ENCODE results near the gene BTN1A1. TPM values are rescaled to one million over a fixed set of nuclear protein-coding genes. Genes with fewer than 3 reads are reported as not detected.

BTN1A1 gene
- total and polyA plus RNA-seq, 2 donors (not counting 1 experiment from before 2014, with no cell fraction given): not detected

- H4K20me1 ChIP-seq (ENCODE audit: control insufficient read depth, extremely low read depth, insufficient read depth, low read length): no peaks in the 10 kb centered on the region
- H3K79me2 ChIP-seq (ENCODE audit: control insufficient read depth, insufficient read depth, low read length): no peaks in the 10 kb centered on the region
- no peaks in the 10 kb centered on the region for H3K36me3 ChIP-seq (ENCODE audit: control insufficient read depth, insufficient read depth, low read length)
- no peak overlapping the region for H3K4me3 ChIP-seq (replicated peaks in 1 of 4; ENCODE audit: control extremely low read depth in 1 of 4, insufficient read depth in 1 of 4, low read depth in 3 of 4, low read length in 4 of 4)
- no peak overlapping the region for H3K27ac ChIP-seq (ENCODE audit: insufficient read depth, low read length)
- DNase-seq (ENCODE audit: low read depth in 2 of 2): no peak
- no peaks in the 10 kb centered on the region for H3K4me1 ChIP-seq (ENCODE audit: control insufficient read depth, extremely low read depth, insufficient read depth, low read length)
- H2AFZ ChIP-seq (ENCODE audit: low read length): no peak overlapping the region
- peaks cover 10% of the 10 kb centered on the region for H3K27me3 ChIP-seq (ENCODE audit: control insufficient read depth, insufficient read depth, low read length)
- H3K4me2 ChIP-seq (ENCODE audit: extremely low read depth, insufficient read depth, low read length): no peak overlapping the region
- no peaks in the 10 kb centered on the region for H3K9me3 ChIP-seq (ENCODE audit: control insufficient read depth, insufficient read depth, low read depth, low read length)
- no peak for TF ChIP-seq EZH2 (IDR thresholded peaks at IDR 0.05; ENCODE audit: low read length, missing control alignments)
- TF ChIP-seq, protein P1, sequence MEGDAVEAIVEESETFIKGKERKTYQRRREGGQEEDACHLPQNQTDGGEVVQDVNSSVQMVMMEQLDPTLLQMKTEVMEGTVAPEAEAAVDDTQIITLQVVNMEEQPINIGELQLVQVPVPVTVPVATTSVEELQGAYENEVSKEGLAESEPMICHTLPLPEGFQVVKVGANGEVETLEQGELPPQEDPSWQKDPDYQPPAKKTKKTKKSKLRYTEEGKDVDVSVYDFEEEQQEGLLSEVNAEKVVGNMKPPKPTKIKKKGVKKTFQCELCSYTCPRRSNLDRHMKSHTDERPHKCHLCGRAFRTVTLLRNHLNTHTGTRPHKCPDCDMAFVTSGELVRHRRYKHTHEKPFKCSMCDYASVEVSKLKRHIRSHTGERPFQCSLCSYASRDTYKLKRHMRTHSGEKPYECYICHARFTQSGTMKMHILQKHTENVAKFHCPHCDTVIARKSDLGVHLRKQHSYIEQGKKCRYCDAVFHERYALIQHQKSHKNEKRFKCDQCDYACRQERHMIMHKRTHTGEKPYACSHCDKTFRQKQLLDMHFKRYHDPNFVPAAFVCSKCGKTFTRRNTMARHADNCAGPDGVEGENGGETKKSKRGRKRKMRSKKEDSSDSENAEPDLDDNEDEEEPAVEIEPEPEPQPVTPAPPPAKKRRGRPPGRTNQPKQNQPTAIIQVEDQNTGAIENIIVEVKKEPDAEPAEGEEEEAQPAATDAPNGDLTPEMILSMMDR (conservative IDR thresholded peaks at IDR 0.05 in 1 of 2, IDR thresholded peaks at IDR 0.05 in 1 of 2; ENCODE audit: low read depth in 1 of 2, low read length in 2 of 2): no peak
- H3K9ac ChIP-seq (ENCODE audit: insufficient read depth, low read length): no peak overlapping the region
Observed at GRCh38 chr6:26491604-26492003, 8.5 kb upstream of the BTN1A1 start.

- no peak overlapping the region for H3K9ac ChIP-seq (ENCODE audit: insufficient read depth, low read length)
- H3K4me3 ChIP-seq (replicated peaks in 1 of 4; ENCODE audit: control extremely low read depth in 1 of 4, insufficient read depth in 1 of 4, low read depth in 3 of 4, low read length in 4 of 4): no peak overlapping the region
- peaks cover 13% of the 10 kb centered on the region for H3K27me3 ChIP-seq (ENCODE audit: control insufficient read depth, insufficient read depth, low read length)
- H3K27ac ChIP-seq (ENCODE audit: insufficient read depth, low read length): no peak overlapping the region
- H3K4me1 ChIP-seq (ENCODE audit: control insufficient read depth, extremely low read depth, insufficient read depth, low read length): no peaks in the 10 kb centered on the region
- no peaks in the 10 kb centered on the region for H3K9me3 ChIP-seq (ENCODE audit: control insufficient read depth, insufficient read depth, low read depth, low read length)
- no peak overlapping the region for H3K4me2 ChIP-seq (ENCODE audit: extremely low read depth, insufficient read depth, low read length)
- no peaks in the 10 kb centered on the region for H4K20me1 ChIP-seq (ENCODE audit: control insufficient read depth, extremely low read depth, insufficient read depth, low read length)
- no peaks in the 10 kb centered on the region for H3K79me2 ChIP-seq (ENCODE audit: control insufficient read depth, insufficient read depth, low read length)
- peak; percentile 20 to 43 for DNase-seq (ENCODE audit: low read depth in 2 of 2)
- no peak for TF ChIP-seq EZH2 (IDR thresholded peaks at IDR 0.05; ENCODE audit: low read length, missing control alignments)
- TF ChIP-seq, protein P1 (conservative IDR thresholded peaks at IDR 0.05 in 1 of 2, IDR thresholded peaks at IDR 0.05 in 1 of 2; ENCODE audit: low read depth in 1 of 2, low read length in 2 of 2): peak; percentile 29 to 32
- no peak overlapping the region for H2AFZ ChIP-seq (ENCODE audit: low read length)
- no peaks in the 10 kb centered on the region for H3K36me3 ChIP-seq (ENCODE audit: control insufficient read depth, insufficient read depth, low read length)
Observed at GRCh38 chr6:26493258-26493657, 6.8 kb upstream of the BTN1A1 start.

GRCh38 chr6:26494117-26494516 is 6.0 kb upstream of the BTN1A1 start:
- H3K79me2 ChIP-seq (ENCODE audit: control insufficient read depth, insufficient read depth, low read length): no peaks in the 10 kb centered on the region
- DNase-seq (ENCODE audit: low read depth in 2 of 2): no peak

More at GRCh38 chr6:26494117-26494516, 6.0 kb upstream of the BTN1A1 start:
- Histone ChIP-seq H3K4me1 (ENCODE audit: control insufficient read depth, extremely low read depth, insufficient read depth, low read length) (no peaks in the 10 kb centered on the region), H2AFZ (ENCODE audit: low read length) (no peak overlapping the region), H3K27me3 (ENCODE audit: control insufficient read depth, insufficient read depth, low read length) (peaks cover 13% of the 10 kb centered on the region), H3K36me3 (ENCODE audit: control insufficient read depth, insufficient read depth, low read length) (no peaks in the 10 kb centered on the region), H3K9me3 (ENCODE audit: control insufficient read depth, insufficient read depth, low read depth, low read length) (no peaks in the 10 kb centered on the region), H3K9ac (ENCODE audit: insufficient read depth, low read length) (no peak overlapping the region), H3K4me3 (replicated peaks in 1 of 4; ENCODE audit: control extremely low read depth in 1 of 4, insufficient read depth in 1 of 4, low read depth in 3 of 4, low read length in 4 of 4) (no peak overlapping the region), H3K27ac (ENCODE audit: insufficient read depth, low read length) (no peak overlapping the region), H3K4me2 (ENCODE audit: extremely low read depth, insufficient read depth, low read length) (no peak overlapping the region), H4K20me1 (ENCODE audit: control insufficient read depth, extremely low read depth, insufficient read depth, low read length) (no peaks in the 10 kb centered on the region)
- TF ChIP-seq EZH2 (IDR thresholded peaks at IDR 0.05; ENCODE audit: low read length, missing control alignments): no peak
- TF ChIP-seq, protein P1 (conservative IDR thresholded peaks at IDR 0.05 in 1 of 2, IDR thresholded peaks at IDR 0.05 in 1 of 2; ENCODE audit: low read depth in 1 of 2, low read length in 2 of 2): no peak
